Neural progenitor cell (in vitro differentiated cells): Measurements from ENCODE around the gene SLC26A8.

ENCODE experiments used
- CTCF ChIP-seq: fragments of 200-600 bp; sonication (generic); IDR thresholded peaks from 2 replicates; pipeline ENCODE4 v1.5.1; 2017; ENCODE audit warnings: antibody characterized with exemption, mild to moderate bottlenecking
- EZH2 ChIP-seq: fragments of 200-600 bp; sonication (generic); IDR thresholded peaks from 2 replicates; pipeline ENCODE4 v1.6.1; 2017; ENCODE audit warnings: antibody characterized with exemption, mild to moderate bottlenecking, moderate library complexity
- EZH2phosphoT487 ChIP-seq: fragments of 200-600 bp; sonication (generic); IDR thresholded peaks from 2 replicates; pipeline ENCODE4 v1.6.1; 2017; ENCODE audit warnings: antibody characterized with exemption

- TF ChIP-seq CTCF (no peak), EZH2phosphoT487 (no peak), EZH2 (no peak)
These were observed 9.5 kb upstream of the SLC26A8 start for GRCh38 chr6:36033935-36034334.
